Pons (tissue), 1 donor: Measurements from ENCODE around the gene CEP112.

Source experiments
- DNase-seq: peaks from one replicate; pipeline ENCODE4 v3.0.0-alpha.2; 2016; ENCODE audit warnings: low spot score

The CEP112 gene

DNA sequence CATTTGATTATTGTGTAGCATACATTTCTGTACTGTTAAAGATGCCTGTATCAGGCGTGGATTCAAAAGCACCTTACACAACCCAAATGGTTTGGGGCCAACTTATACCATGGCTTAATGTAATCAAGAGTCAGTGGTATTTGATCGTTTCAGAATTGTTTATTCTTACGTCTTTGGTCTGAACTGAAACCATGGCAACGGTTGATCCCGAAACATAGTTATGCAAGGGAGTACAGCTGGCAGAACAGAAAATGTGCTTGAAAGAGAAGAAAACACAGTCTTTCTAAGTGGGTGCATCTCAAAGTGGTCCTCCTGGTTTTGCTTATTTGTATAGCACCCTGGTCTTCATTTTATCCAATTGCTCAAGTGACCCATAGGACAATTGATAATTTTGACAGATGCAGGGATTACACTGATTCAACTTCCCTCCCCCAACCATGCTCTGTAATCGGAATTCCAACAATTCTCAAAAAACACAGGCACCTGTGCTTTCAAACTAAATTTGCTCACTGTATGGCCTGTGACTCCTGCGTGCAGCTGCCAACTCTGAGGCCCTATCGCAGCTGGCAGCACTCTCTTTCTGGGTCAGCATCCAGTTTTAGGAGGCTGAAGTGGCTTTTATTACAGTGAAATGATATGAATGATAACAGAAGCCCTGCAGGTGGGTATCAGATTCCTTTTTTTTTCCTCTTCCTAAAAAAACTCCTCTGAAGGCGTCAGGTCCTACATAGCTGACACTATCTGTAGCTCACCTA lies 553.5 kb downstream of the CEP112 start:
- DNase-seq = no peak

DNA sequence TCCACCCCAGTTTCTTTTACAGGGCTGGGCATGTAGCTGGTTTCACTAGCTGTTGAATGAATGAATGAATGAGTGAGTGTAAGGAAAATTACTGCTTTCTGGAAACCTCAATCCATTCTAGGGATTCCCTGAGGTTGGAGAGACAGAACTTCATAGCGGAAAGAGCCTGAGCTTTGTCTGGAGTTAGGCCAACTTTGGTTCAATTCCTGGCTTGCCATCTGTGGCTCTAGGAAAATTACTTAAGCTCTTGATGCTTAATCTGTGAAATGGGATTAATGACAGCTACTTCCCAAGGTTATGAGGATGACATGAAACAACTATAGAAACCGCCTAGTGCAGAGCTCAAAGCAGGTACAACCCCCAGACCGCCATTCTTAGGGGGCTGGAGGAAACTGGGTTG lies 554.1 kb downstream of the CEP112 start:
- no peak for DNase-seq

GRCh38 chr17:65634533-65634932 lies 557.4 kb downstream of the CEP112 start:
- no peak for DNase-seq

DNA sequence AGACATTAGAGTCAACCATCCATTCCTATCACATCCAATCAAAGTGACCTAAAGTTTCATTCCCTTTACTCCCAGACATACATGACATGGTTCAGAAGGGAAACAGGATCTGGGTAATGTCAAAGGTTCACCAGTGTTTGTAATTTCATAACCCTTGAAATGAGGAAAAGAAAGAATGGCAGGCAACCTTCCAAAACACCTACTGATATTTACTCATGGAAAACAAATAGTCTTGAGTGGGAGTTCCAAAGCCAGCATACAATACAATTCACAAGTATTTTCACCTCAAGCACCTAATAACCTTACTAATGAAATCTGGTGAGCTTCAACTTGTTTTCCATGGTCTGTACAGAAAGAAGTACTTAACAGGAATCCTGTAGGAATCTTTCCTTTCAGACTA lies 557.9 kb downstream of the CEP112 start:
- no peak for DNase-seq

DNA sequence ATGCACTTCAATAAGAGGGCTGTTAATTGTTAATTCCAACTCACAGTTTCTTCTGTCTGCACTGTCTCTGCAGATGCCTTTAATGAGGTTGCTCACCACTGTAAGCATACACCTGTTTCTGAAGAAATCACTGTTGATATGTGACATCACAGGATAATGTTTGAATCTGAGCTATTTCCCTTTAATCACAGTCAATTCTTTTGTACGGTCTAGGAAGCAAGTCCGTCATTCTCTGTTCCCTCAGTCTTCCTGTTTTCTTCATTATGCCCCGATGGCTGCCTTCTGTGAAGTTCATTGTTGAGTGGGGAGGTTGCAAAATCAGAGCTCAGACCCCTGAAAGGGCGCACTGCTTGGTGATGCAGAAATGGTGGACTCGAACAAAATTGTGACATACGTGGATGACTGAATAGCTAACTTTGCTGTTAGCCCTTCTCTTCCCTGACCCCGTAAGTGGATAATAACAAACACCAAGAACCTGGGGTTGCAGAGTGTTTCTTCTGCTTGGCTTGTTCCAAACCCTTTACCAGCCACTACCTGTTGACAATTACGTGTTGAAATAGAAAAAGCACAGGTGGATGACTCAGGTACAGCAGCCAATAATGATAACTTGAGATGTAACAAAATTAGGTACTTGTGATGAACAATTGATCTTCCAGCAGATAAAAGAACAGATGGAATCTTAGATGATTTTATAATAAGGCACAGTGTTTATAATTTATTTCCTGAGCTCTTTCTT lies 558.6 kb downstream of the CEP112 start:
- no peak for DNase-seq

GRCh38 chr17:65630502-65630901 lies 561.4 kb downstream of the CEP112 start:
- no peak for DNase-seq

DNA sequence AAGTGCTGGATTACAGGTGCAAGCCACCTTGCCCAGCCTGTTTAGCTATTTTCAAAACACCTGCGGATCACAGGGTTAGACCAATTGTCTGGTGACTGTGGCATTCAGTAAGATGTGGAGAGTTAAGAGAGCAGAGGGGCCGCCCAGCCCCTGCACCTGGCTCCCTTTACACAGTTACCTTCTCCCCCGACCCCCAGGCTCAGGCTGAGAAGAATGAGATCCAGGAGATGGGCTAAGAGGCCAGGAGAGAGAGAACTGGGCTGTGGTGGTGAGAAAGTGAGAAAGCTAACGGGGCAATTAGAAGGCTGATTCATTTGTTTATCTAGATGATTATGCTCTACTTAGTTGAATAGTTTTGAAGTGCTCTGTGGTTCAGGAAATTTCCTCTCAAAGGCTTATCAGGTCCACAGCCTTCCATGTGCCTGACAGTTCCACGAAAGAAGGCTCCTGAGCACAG lies 562.7 kb downstream of the CEP112 start:
- DNase-seq = no peak

GRCh38 chr17:65628644-65629036 lies 563.3 kb downstream of the CEP112 start:
- no peak for DNase-seq

- no peak for DNase-seq
Observed at GRCh38 chr17:65627891-65628643, 563.9 kb downstream of the CEP112 start.

GRCh38 chr17:65627108-65627507 lies 564.8 kb downstream of the CEP112 start:
- DNase-seq = no peak

GRCh38 chr17:65626451-65626850 lies 565.5 kb downstream of the CEP112 start:
- no peak for DNase-seq

GRCh38 chr17:65618516-65618915 lies 573.4 kb downstream of the CEP112 start:
- no peak for DNase-seq

DNA sequence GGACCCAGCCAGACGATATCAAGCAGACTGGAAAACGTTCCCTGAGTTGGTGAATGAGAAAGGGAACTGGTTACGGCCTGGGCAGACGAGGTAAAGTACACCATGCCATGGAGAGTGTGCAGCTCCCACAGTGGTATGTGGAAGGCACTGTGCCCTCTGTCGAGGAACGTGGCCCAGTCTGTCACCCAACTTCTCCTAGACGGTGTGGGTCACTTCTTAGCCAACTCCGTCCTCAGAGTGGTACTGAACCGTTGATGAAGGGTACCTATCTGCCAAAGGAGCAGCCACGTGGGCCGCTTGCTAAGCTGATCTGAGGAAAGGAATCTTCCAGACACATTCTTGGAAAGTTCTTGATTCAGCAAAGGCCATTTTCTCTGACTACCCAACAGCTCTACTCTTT lies 574.4 kb downstream of the CEP112 start:
- DNase-seq = no peak

DNA sequence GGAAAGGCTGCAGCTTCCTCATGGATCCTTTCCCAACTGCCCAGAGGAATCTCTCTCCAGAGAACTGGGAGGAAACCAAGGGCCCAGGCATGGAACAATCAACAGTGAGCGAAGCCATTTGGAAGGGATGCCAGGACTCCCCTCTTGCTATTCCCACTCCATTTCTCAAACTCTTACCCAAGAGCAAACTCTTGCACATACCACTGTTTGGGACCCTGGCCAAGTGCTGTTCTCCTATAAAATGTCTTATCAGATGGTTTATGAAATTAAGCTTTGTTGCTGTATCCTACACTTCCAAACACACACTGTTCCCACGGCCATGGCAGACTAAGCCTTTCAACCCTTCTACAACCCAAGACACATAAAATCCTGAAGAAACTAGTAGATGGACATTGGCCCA lies 582.2 kb downstream of the CEP112 start:
- no peak for DNase-seq

- no peak for DNase-seq
Observed at GRCh38 chr17:65609286-65609685, 582.6 kb downstream of the CEP112 start.

DNA sequence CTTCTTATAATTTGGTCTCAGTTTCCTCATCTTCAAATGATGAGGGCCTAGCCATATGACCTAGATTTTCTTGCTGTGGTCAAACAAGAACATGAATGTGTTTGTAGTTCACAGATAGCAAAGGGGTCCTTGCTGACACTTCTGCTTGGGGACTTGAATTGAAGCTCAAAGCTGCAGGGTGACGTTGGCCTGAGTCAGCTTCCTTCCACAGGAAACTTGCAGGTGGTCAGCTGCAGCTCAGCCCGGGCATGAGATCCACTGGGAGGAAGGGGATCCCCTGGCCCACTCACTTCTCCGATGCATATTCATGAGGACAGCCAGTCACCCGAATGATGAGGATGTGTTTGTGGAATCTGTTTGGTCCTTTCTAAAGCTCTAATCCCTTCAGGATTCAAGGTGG lies 587.9 kb downstream of the CEP112 start:
- no peak for DNase-seq

GRCh38 chr17:65601881-65602280 lies 590.1 kb downstream of the CEP112 start:
- no peak for DNase-seq

GRCh38 chr17:65601145-65601544 lies 590.8 kb downstream of the CEP112 start:
- no peak for DNase-seq

GRCh38 chr17:65600518-65600917 lies 591.4 kb downstream of the CEP112 start:
- DNase-seq = no peak

DNA sequence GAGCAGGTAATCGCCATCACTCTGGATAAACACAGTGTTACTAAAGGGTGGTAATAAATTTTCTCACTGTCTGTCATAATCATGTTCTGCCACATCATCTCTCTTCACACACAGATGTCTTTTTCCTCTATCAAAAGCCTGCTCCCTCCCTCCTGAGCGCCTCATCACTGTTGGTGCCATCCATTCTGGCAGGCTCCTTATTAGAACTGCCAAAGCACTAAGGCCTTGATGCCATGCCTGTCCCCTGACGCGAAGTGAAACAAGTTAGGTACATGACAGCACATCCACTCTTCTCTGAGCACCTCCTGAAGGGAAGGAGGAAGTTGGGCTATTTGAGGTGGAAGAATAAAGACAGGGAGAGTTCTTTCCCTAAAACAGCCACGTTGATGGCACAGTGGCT lies 592.3 kb downstream of the CEP112 start:
- DNase-seq = no peak

- no peak for DNase-seq
Observed at GRCh38 chr17:65598746-65599145, 593.2 kb downstream of the CEP112 start.

DNA sequence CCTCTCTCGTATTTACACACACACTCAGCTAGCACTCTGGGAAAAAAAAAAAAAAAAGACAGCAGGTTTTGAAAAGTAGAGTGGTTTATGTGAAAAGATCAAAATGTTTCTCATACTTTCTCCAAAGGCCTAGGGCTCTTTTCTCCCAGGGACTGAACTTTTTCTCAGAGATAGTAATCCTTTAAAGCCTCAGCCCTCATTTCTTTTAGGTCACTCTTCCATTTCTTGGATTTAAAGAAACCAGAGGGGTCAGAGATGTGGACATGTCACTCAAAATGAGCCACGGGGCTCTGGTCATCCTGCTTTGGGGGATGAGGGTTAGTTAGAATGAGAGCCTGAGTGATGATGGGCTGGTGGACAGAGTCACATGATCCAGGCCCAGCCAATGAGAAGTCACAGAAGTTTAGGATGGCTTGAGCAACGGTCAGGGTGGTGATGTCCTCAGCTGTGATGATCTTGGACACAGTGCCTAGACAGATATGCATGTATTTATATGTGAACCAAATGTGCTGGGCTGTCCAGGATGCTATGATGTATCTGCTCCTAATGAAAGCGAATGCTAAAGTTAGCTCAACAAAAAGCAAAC lies 596.8 kb downstream of the CEP112 start:
- no peak for DNase-seq
